RPMI8226 (cell line): ENCODE measurements around the gene CC2D2A.
"Not testable (repeated sequence)": the region's sequence is repeated elsewhere in the genome, so short reads cannot be mapped to it uniquely, and the experiment has no call there.

Experiments
- DNase-seq: peaks from one replicate; pipeline ENCODE4 v3.0.0-alpha.2; 2015

The CC2D2A gene

GRCh38 chr4:15562623-15563022, 92.9 kb downstream of the CC2D2A start:
- no peak for DNase-seq

- no peak for DNase-seq
Measured at GRCh38 chr4:15563871-15564270, 94.2 kb downstream of the CC2D2A start.

GRCh38 chr4:15568821-15569220, 99.1 kb downstream of the CC2D2A start:
- DNase-seq: no peak

- DNase-seq: no peak
Measured at GRCh38 chr4:15569746-15570145, 100.1 kb downstream of the CC2D2A start.

- DNase-seq: no peak
Measured at GRCh38 chr4:15575966-15576365, 106.3 kb downstream of the CC2D2A start.

- no peak for DNase-seq
Measured at GRCh38 chr4:15577508-15577907, 107.8 kb downstream of the CC2D2A start.

- DNase-seq: no peak
Measured at GRCh38 chr4:15584785-15585184, 115.1 kb downstream of the CC2D2A start.

- DNase-seq: no peak
Measured at GRCh38 chr4:15585331-15585730, 115.6 kb downstream of the CC2D2A start.

- no peak for DNase-seq
Measured at GRCh38 chr4:15586066-15586465, 116.4 kb downstream of the CC2D2A start.

- DNase-seq: no peak
Measured at GRCh38 chr4:15587649-15588048, 118.0 kb downstream of the CC2D2A start.

- DNase-seq: no peak
Measured at GRCh38 chr4:15592799-15593198, 123.1 kb downstream of the CC2D2A start.

GRCh38 chr4:15598644-15599043, 129.0 kb downstream of the CC2D2A start:
- DNase-seq: no peak

- no peak for DNase-seq
Measured at GRCh38 chr4:15600176-15600575, 130.5 kb downstream of the CC2D2A start.

- DNase-seq: no peak
Measured at GRCh38 chr4:15601862-15602261, 132.2 kb downstream of the CC2D2A start.

GRCh38 chr4:15605537-15605936, 135.9 kb downstream of the CC2D2A start:
- no peak for DNase-seq

- DNase-seq: no peak
Measured at GRCh38 chr4:15610855-15611254, 141.2 kb downstream of the CC2D2A start.

- DNase-seq: no peak
Measured at GRCh38 chr4:15612136-15612535, 142.5 kb downstream of the CC2D2A start.

- not testable (repeated sequence) for DNase-seq
Measured at GRCh38 chr4:15614891-15615290, 145.2 kb downstream of the CC2D2A start.

- DNase-seq: not testable (repeated sequence)
Measured at GRCh38 chr4:15617407-15617806, 147.7 kb downstream of the CC2D2A start.

- DNase-seq: no peak
Measured at GRCh38 chr4:15636818-15637217, 167.1 kb downstream of the CC2D2A start.

- no peak for DNase-seq
Measured at GRCh38 chr4:15638418-15638817, 168.7 kb downstream of the CC2D2A start.

GRCh38 chr4:15648600-15648999, 178.9 kb downstream of the CC2D2A start:
- DNase-seq: no peak

- peak; percentile 17 for DNase-seq
Measured at GRCh38 chr4:15649914-15650545, 180.3 kb downstream of the CC2D2A start.
